GM23248 (cell line): ENCODE measurements around the gene NT5M. TPM values are rescaled to one million over a fixed set of nuclear protein-coding genes. Genes with fewer than 3 reads are reported as not detected.
A peak's percentile ranks its signal among the peaks of the same experiment; 100 is the strongest.

ENCODE experiments used
- DNase-seq: peaks from one replicate; pipeline ENCODE4 v3.0.0-alpha.2; 2015
- H2AFZ ChIP-seq: fragments of 200-600 bp; sonication (generic); 2 replicates; pipeline ENCODE4 v1.6.1; 2016; ENCODE audit warnings: antibody characterized with exemption
- H3F3A ChIP-seq: fragments of 200-600 bp; sonication (generic); 2 replicates; pipeline ENCODE4 v1.6.1; 2016; ENCODE audit warnings: mild to moderate bottlenecking, antibody characterized with exemption, mixed run types; ENCODE audit not compliant: insufficient read depth
- H3K27ac ChIP-seq: fragments of 200-600 bp; sonication (generic); 2 replicates; pipeline ENCODE4 v1.5.1; 2016; ENCODE audit warnings: mild to moderate bottlenecking
- H3K27me3 ChIP-seq: fragments of 200-600 bp; sonication (generic); replicated peaks from 2 replicates; pipeline ENCODE4 v1.6.1; 2016; ENCODE audit warnings: mild to moderate bottlenecking; ENCODE audit not compliant: insufficient read depth
- H3K36me3 ChIP-seq: fragments of 200-600 bp; sonication (generic); 2 replicates; pipeline ENCODE4 v1.6.1; 2016; ENCODE audit warnings: low read depth, mild to moderate bottlenecking
- H3K4me1 ChIP-seq: fragments of 200-600 bp; sonication (generic); 2 replicates; pipeline ENCODE4 v1.6.1; 2016; ENCODE audit warnings: mild to moderate bottlenecking; ENCODE audit not compliant: insufficient read depth
- H3K4me2 ChIP-seq: fragments of 200-600 bp; sonication (generic); one replicate; pipeline ENCODE4 v1.6.1; 2016; ENCODE audit warnings: mild to moderate bottlenecking; ENCODE audit not compliant: unreplicated experiment
- H3K4me3 ChIP-seq: fragments of 200-600 bp; sonication (generic); 2 replicates; pipeline ENCODE4 v1.5.1; 2016; ENCODE audit warnings: mild to moderate bottlenecking
- H3K79me2 ChIP-seq: fragments of 200-600 bp; sonication (generic); 2 replicates; pipeline ENCODE4 v1.6.1; 2016; ENCODE audit warnings: mild to moderate bottlenecking; ENCODE audit not compliant: insufficient read depth
- H3K9ac ChIP-seq: fragments of 200-600 bp; sonication (generic); 2 replicates; pipeline ENCODE4 v1.6.1; 2016; ENCODE audit warnings: mild to moderate bottlenecking
- H3K9me2 ChIP-seq: fragments of 200-600 bp; sonication (generic); 2 replicates; pipeline ENCODE4 v1.6.1; 2016; ENCODE audit warnings: mixed run types, mild to moderate bottlenecking, moderate library complexity; ENCODE audit not compliant: insufficient read depth
- H3K9me3 ChIP-seq: fragments of 200-600 bp; sonication (generic); one replicate; pipeline ENCODE4 v1.6.1; 2017; ENCODE audit warnings: low read depth
- H4K20me1 ChIP-seq: fragments of 200-600 bp; sonication (generic); 2 replicates; pipeline ENCODE4 v1.6.0; 2016; ENCODE audit not compliant: insufficient read depth
- EZH2 ChIP-seq: fragments of 200-600 bp; sonication (generic); IDR thresholded peaks from 2 replicates; pipeline ENCODE4 v1.6.1; 2018; ENCODE audit warnings: antibody characterized with exemption, mild to moderate bottlenecking; ENCODE audit not compliant: insufficient read depth, poor library complexity, severe bottlenecking
- EZH2phosphoT487 ChIP-seq: fragments of 200-600 bp; sonication (generic); IDR thresholded peaks from 2 replicates; pipeline ENCODE4 v1.6.1; 2018; ENCODE audit warnings: antibody characterized with exemption, moderate library complexity, mild to moderate bottlenecking, low read depth; ENCODE audit not compliant: insufficient read depth
- WGBS, 2 experiments: methylation state at CpG; one replicate each; pipeline ENCODE4 v1.1.6; 2015 to 2017; ENCODE audit warnings: low lambda C conversion rate in 2 of 2, low coverage in 1 of 2; ENCODE audit errors: missing lambda C conversion rate in 2 of 2; 5-methylcytosine and 5-hydroxymethylcytosine counted together
- in situ Hi-C: fragments of 300-500 bp; cut with MboI; formaldehyde crosslinking; loops from 2 replicates; pipeline ENCODE4 v1.15.0; 2020
- polyA plus RNA-seq: library from polyadenylated mRNA; unstranded; fragments of >200 nt; fragmentation: Nextera tagmentation; extraction: Ambion mirVana; gene quantifications from 2 replicates; pipeline ENCODE4 v1.2.1, GENCODE V29; 2016
- total RNA-seq: library from RNA; depleted of rRNA; stranded (reverse); fragments of >200 nt; shearing (Covaris generic); gene quantifications from 2 replicates; pipeline ENCODE4 v1.2.3, GENCODE V29; 2014

Gene NT5M
- total and polyA plus RNA-seq, 2 experiments from 2014 or later = 3.3 to 5.1 TPM

DNA sequence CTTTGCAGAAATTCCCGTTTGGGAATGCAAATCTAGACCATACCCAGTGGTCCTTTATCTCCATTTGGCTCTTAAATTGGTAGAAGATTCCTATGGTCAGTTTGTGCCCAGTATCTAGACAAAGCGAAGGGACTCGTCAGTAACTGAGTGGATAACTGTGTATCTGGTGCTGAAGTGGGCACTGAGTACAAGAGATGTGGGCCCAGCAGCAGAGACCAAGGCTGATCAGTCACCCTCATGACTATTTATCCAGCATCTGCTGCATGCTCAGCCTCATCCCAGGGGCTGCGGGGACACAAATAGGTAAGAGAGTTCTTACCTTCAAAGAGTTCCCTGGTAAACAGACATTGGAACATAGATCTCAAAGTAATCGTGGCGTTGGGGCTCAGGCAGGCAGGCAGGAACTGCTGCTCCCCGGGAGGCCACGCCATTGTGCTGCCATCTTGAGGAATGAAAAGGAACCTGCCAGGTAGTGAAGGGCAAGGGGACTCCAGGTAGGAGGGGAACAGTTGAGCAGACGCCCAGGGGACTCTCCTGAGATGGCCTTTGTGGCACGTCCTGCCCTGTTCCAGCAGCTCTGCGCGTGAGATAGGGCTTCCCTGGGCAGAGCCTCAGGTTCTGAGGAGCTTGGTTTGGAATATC is 10.3 kb downstream of the NT5M start:
- Histone ChIP-seq H3K4me1 (no peaks in the 10 kb centered on the region), H3K27ac (no peak overlapping the region), H3K9me3 (no peaks in the 10 kb centered on the region), H4K20me1 (no peaks in the 10 kb centered on the region), H3F3A (no peaks in the 10 kb centered on the region), H3K9ac (no peak overlapping the region), H3K9me2 (no peaks in the 10 kb centered on the region), H3K4me2 (no peak overlapping the region), H3K79me2 (no peaks in the 10 kb centered on the region), H2AFZ (no peak overlapping the region), H3K36me3 (no peaks in the 10 kb centered on the region), H3K4me3 (no peak overlapping the region), H3K27me3 (no peaks in the 10 kb centered on the region)
- no peak for TF ChIP-seq EZH2phosphoT487
- no peak for TF ChIP-seq EZH2
- in situ Hi-C loops = no loop called here
- DNase-seq = peak; percentile 23
- WGBS, 2 experiments = 74 to 76% methylated on average over 12 of the region's 12 CpGs

DNA sequence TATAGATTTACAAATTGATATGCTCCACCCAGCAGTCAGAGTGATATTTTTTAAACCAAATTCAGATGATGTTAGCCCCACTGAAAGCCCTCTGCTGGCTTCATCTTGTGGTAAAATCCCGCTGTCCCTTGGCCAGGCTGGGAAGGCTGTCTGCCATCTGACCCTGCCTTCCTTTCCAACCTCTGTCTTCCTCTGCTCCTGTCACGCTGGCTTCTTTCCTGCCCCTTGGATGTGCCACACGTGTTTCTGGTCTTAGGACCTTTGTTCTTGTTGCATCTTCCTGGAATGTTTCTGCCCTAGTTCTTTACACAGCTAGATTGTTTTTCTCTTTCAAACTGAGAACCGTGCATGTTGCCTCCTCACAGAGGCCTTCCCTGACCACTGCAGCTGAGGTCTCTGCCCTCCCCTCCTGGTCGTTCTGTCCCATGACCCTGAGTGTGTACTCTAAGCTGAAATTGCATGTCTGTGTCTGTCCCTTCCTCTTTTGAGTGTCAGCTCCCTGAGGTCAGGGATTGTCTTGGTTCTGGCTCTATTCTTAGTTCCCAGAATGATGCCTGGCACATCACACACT is 11.4 kb downstream of the NT5M start:
- Histone ChIP-seq H3K27ac (no peak overlapping the region), H3K4me2 (no peak overlapping the region), H3K9me3 (no peaks in the 10 kb centered on the region), H3K79me2 (no peaks in the 10 kb centered on the region), H2AFZ (no peak overlapping the region), H3K27me3 (no peaks in the 10 kb centered on the region), H3K4me1 (no peaks in the 10 kb centered on the region), H3K4me3 (no peak overlapping the region), H3K9me2 (no peaks in the 10 kb centered on the region), H3K36me3 (no peaks in the 10 kb centered on the region), H3K9ac (no peak overlapping the region), H3F3A (no peaks in the 10 kb centered on the region), H4K20me1 (no peaks in the 10 kb centered on the region)
- TF ChIP-seq EZH2 (no peak), EZH2phosphoT487 (no peak)
- DNase-seq = no peak
- WGBS, 2 experiments = 51 to 55% methylated on average over 5 of the region's 5 CpGs
- in situ Hi-C loops = no loop called here

DNA sequence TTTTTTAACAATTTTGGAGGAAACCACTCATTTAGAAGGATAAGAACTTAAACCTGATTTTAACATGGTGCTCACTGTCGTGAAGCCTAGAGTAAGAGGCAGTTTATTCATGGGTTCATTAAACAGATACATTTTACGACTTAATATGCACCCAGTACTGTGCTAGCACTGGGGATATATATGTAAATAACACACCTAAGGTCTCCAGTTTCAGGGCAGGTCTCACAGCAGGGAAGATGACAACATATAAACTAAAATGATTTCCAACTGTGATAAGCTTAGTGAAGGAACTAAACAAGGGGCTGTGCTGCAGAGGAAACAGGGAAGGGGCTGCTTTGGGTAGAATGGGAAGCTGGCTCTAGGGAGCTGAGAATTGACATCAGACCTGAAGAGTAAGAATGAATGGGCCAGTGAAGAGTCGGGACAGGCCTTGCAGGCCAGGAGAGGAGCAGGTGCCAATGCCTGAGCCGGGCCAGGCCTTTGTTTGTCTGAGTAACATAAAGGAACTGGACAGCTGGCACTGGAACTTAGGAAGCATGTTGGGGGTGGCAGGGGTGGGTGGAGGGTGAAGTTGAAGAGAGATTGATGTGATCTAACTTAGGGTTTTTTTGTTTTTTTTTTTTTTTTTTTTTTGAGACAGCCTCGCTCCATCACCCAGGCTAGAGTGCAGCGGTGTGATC is 12.1 kb downstream of the NT5M start:
- Histone ChIP-seq H3F3A (no peaks in the 10 kb centered on the region), H3K9ac (no peak overlapping the region), H3K4me3 (no peak overlapping the region), H3K36me3 (no peaks in the 10 kb centered on the region), H3K79me2 (no peaks in the 10 kb centered on the region), H4K20me1 (no peaks in the 10 kb centered on the region), H2AFZ (no peak overlapping the region), H3K9me2 (no peaks in the 10 kb centered on the region), H3K4me1 (no peaks in the 10 kb centered on the region), H3K27me3 (no peaks in the 10 kb centered on the region), H3K4me2 (no peak overlapping the region), H3K27ac (no peak overlapping the region), H3K9me3 (no peaks in the 10 kb centered on the region)
- in situ Hi-C loops = no loop called here
- WGBS, 2 experiments = 91 to 92% methylated on average over 6 of the region's 6 CpGs
- DNase-seq = no peak
- no peak for TF ChIP-seq EZH2phosphoT487
- TF ChIP-seq EZH2 = no peak

DNA sequence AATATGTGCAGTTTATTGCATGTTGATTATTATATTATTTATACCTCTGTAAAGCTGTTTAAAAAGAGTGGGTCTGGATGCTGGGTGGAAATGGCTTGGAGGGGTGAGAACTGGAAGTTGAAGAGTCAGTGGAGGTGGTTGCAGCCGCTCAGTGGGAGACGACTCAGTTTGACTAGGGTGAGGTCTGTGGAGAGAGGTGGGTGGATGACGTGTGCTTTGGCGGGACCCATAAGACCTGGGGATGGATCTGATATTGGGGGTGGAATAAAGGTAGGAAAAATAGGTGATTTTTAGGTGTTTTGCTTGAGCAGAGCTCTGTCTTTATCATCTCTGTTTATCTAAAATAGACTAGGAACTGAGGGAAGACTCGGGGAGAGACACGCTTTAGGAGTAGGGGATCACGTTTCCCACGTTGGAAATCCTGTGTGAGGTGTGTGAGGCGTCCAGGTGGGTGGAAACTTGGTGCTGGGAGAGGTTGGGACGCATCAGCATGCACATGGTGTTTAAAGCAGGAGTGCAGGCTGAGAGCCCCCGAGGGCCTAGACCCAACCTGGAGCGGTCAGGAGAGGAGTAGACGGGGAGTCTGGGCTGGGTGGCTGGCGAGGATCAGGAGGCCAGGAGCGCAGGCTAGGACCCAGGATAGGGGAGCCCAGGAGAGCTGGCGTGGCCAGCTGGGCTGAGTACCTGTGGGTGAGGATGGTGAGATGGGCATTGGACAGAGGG is 17.2 kb downstream of the NT5M start:
- Histone ChIP-seq H3K9me3 (no peaks in the 10 kb centered on the region), H4K20me1 (no peaks in the 10 kb centered on the region), H3K9ac (no peak overlapping the region), H3K4me1 (no peaks in the 10 kb centered on the region), H3K4me2 (no peak overlapping the region), H3K27ac (no peak overlapping the region), H3K27me3 (no peaks in the 10 kb centered on the region), H3F3A (no peaks in the 10 kb centered on the region), H3K36me3 (no peaks in the 10 kb centered on the region), H3K9me2 (no peaks in the 10 kb centered on the region), H3K79me2 (no peaks in the 10 kb centered on the region), H2AFZ (no peak overlapping the region), H3K4me3 (no peak overlapping the region)
- 85% methylated on average over 16 of the region's 16 CpGs for WGBS, 2 experiments
- TF ChIP-seq EZH2 (no peak), EZH2phosphoT487 (no peak)
- no peak for DNase-seq
- in situ Hi-C loops = no loop called here
